Measurements from ENCODE around the gene MYPN.

Gene MYPN

GRCh38 chr10:68118657-68119056 is 9.4 kb downstream of the MYPN start:
- Histone ChIP-seq H3K9ac (ENCODE audit: low read length) (no peak overlapping the region), H3K27me3 (ENCODE audit: control insufficient read depth, insufficient read depth, low read length) (no peaks in the 10 kb centered on the region), H3K4me3 (ENCODE audit: low read length) (no peak overlapping the region), H3K4me1 (ENCODE audit: control insufficient read depth, insufficient read depth, low read length) (no peaks in the 10 kb centered on the region), H3K9me3 (ENCODE audit: control insufficient read depth, low read length) (no peaks in the 10 kb centered on the region), H3K36me3 (ENCODE audit: control insufficient read depth, insufficient read depth, low read length) (no peaks in the 10 kb centered on the region)

- no peaks in the 10 kb centered on the region for H3K27me3 ChIP-seq (ENCODE audit: control insufficient read depth, insufficient read depth, low read length)
- H3K4me3 ChIP-seq (ENCODE audit: low read length), result no peak overlapping the region
- no peaks in the 10 kb centered on the region for H3K36me3 ChIP-seq (ENCODE audit: control insufficient read depth, insufficient read depth, low read length)
- H3K9me3 ChIP-seq (ENCODE audit: control insufficient read depth, low read length), result no peaks in the 10 kb centered on the region
- no peak overlapping the region for H3K9ac ChIP-seq (ENCODE audit: low read length)
- H3K4me1 ChIP-seq (ENCODE audit: control insufficient read depth, insufficient read depth, low read length), result no peaks in the 10 kb centered on the region
Measured at GRCh38 chr10:68121020-68121743, 11.9 kb downstream of the MYPN start.

DNA sequence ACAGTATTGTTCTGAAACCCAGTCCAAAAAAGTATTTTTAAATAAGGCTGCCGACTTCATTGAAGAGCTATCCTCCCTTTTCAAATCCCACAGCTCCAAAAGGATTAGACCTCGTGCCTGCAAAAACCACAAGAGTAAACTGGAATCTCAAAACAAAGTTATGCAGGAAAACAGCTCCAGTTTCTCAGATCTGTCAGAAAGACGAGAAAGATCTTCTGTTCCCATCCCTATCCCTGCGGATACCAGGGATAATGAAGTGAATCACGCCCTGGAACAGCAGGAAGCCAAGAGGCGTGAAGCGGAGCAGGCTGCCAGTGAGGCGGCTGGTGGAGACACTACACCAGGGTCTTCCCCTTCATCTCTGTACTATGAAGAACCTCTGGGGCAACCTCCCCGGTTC is 12.6 kb downstream of the MYPN start:
- Histone ChIP-seq H3K4me1 (ENCODE audit: control insufficient read depth, insufficient read depth, low read length) (no peaks in the 10 kb centered on the region), H3K4me3 (ENCODE audit: low read length) (no peak overlapping the region), H3K27me3 (ENCODE audit: control insufficient read depth, insufficient read depth, low read length) (no peaks in the 10 kb centered on the region), H3K9me3 (ENCODE audit: control insufficient read depth, low read length) (no peaks in the 10 kb centered on the region), H3K9ac (ENCODE audit: low read length) (no peak overlapping the region), H3K36me3 (ENCODE audit: control insufficient read depth, insufficient read depth, low read length) (no peaks in the 10 kb centered on the region)

- no peaks in the 10 kb centered on the region for H3K4me1 ChIP-seq (ENCODE audit: control insufficient read depth, insufficient read depth, low read length)
Measured at GRCh38 chr10:68124718-68125117, 15.4 kb downstream of the MYPN start.

GRCh38 chr10:68125772-68126171 is 16.5 kb downstream of the MYPN start:
- H3K4me1 ChIP-seq (ENCODE audit: control insufficient read depth, insufficient read depth, low read length), result no peaks in the 10 kb centered on the region
- H3K9ac ChIP-seq (ENCODE audit: low read length), result no peak overlapping the region
- no peaks in the 10 kb centered on the region for H3K27me3 ChIP-seq (ENCODE audit: control insufficient read depth, insufficient read depth, low read length)
- H3K36me3 ChIP-seq (ENCODE audit: control insufficient read depth, insufficient read depth, low read length), result no peaks in the 10 kb centered on the region
- no peaks in the 10 kb centered on the region for H3K9me3 ChIP-seq (ENCODE audit: control insufficient read depth, low read length)
- no peak overlapping the region for H3K4me3 ChIP-seq (ENCODE audit: low read length)

More at GRCh38 chr10:68124718-68125117, 15.4 kb downstream of the MYPN start:
- H3K9ac ChIP-seq (ENCODE audit: low read length), result no peak overlapping the region
- H3K9me3 ChIP-seq (ENCODE audit: control insufficient read depth, low read length), result no peaks in the 10 kb centered on the region
- no peak overlapping the region for H3K4me3 ChIP-seq (ENCODE audit: low read length)
- H3K27me3 ChIP-seq (ENCODE audit: control insufficient read depth, insufficient read depth, low read length), result no peaks in the 10 kb centered on the region
- no peaks in the 10 kb centered on the region for H3K36me3 ChIP-seq (ENCODE audit: control insufficient read depth, insufficient read depth, low read length)

DNA sequence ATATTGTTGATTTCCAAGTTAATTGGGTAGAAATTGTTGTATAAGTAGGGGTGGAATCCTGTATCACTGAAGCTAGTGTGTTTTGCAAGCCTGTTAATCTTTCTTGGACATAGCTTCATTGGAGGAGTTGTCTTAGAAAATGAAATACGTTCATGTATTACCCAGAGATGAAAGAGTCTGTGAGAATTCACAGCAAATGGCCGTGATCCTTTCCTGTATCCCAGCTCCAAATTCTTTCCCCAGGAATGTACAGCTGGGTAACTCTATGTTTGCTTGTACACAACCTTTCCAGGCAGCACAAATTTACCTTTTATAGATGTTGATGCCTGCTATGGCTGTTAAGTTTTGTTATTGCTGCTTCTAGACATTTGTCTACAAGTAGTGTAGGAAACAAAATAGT is 18.7 kb downstream of the MYPN start:
- H3K4me3 ChIP-seq (ENCODE audit: low read length), result no peak overlapping the region
- H3K9me3 ChIP-seq (ENCODE audit: control insufficient read depth, low read length), result no peaks in the 10 kb centered on the region
- no peaks in the 10 kb centered on the region for H3K27me3 ChIP-seq (ENCODE audit: control insufficient read depth, insufficient read depth, low read length)
- no peaks in the 10 kb centered on the region for H3K4me1 ChIP-seq (ENCODE audit: control insufficient read depth, insufficient read depth, low read length)
- no peaks in the 10 kb centered on the region for H3K36me3 ChIP-seq (ENCODE audit: control insufficient read depth, insufficient read depth, low read length)
- no peak overlapping the region for H3K9ac ChIP-seq (ENCODE audit: low read length)

DNA sequence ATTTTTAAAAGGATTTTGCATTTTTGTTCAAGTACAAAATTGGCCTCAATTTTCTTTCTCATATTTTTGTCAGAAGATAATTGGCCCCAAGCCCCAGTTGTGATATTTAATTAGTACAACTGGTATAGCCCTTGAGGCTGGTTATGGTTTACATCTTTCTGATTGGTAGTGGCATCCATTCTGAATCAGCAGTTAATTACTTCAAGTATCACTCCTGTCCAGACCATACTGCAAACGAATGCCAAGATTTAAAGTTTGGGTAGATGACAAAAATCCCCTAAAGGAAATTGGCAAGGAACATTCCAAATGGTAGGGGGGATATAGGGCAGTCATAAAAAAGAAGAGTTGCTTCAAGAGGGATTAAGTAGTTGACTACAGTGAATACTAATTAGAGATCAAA is 23.1 kb downstream of the MYPN start:
- peaks cover 20% of the 10 kb centered on the region for H3K4me1 ChIP-seq (ENCODE audit: control insufficient read depth, insufficient read depth, low read length)

GRCh38 chr10:68133523-68133922 is 24.2 kb downstream of the MYPN start:
- Histone ChIP-seq H3K9me3 (ENCODE audit: control insufficient read depth, low read length) (no peaks in the 10 kb centered on the region), H3K36me3 (ENCODE audit: control insufficient read depth, insufficient read depth, low read length) (no peaks in the 10 kb centered on the region), H3K4me1 (ENCODE audit: control insufficient read depth, insufficient read depth, low read length) (peaks cover 20% of the 10 kb centered on the region), H3K4me3 (ENCODE audit: low read length) (no peak overlapping the region), H3K27me3 (ENCODE audit: control insufficient read depth, insufficient read depth, low read length) (no peaks in the 10 kb centered on the region), H3K9ac (ENCODE audit: low read length) (no peak overlapping the region)

More for the DNA sequence above, 23.1 kb downstream of the MYPN start:
- no peaks in the 10 kb centered on the region for H3K9me3 ChIP-seq (ENCODE audit: control insufficient read depth, low read length)
- H3K36me3 ChIP-seq (ENCODE audit: control insufficient read depth, insufficient read depth, low read length), result no peaks in the 10 kb centered on the region
- H3K4me3 ChIP-seq (ENCODE audit: low read length), result no peak overlapping the region
- no peaks in the 10 kb centered on the region for H3K27me3 ChIP-seq (ENCODE audit: control insufficient read depth, insufficient read depth, low read length)
- no peak overlapping the region for H3K9ac ChIP-seq (ENCODE audit: low read length)

DNA sequence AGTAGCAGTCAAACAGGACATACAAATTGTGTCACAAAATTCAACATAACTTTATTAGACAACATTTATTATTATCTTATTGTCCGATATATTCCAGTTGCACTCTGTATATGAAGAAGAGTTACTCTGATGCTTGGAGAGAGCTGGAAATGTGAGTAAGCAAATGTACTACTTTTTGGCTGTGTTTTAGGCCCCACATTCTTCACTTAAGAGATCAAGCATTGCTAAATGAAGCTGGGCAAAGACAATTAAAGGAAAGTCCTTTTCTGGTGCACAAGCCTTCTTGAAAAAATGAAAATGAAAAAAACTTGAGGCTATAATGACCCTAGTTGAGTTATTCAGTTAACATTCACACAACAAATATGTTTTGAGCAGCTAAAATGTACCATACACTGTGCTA is 26.1 kb downstream of the MYPN start:
- no peak overlapping the region for H3K9ac ChIP-seq (ENCODE audit: low read length)
- H3K4me3 ChIP-seq (ENCODE audit: low read length), result no peak overlapping the region
- no peaks in the 10 kb centered on the region for H3K36me3 ChIP-seq (ENCODE audit: control insufficient read depth, insufficient read depth, low read length)
- peaks cover 20% of the 10 kb centered on the region for H3K4me1 ChIP-seq (ENCODE audit: control insufficient read depth, insufficient read depth, low read length)
- no peaks in the 10 kb centered on the region for H3K27me3 ChIP-seq (ENCODE audit: control insufficient read depth, insufficient read depth, low read length)
- no peaks in the 10 kb centered on the region for H3K9me3 ChIP-seq (ENCODE audit: control insufficient read depth, low read length)

- Histone ChIP-seq H3K4me1 (ENCODE audit: control insufficient read depth, insufficient read depth, low read length) (peaks cover 20% of the 10 kb centered on the region), H3K27me3 (ENCODE audit: control insufficient read depth, insufficient read depth, low read length) (no peaks in the 10 kb centered on the region), H3K9ac (ENCODE audit: low read length) (peak overlapping the region; percentile 14), H3K4me3 (ENCODE audit: low read length) (no peak overlapping the region), H3K36me3 (ENCODE audit: control insufficient read depth, insufficient read depth, low read length) (no peaks in the 10 kb centered on the region), H3K9me3 (ENCODE audit: control insufficient read depth, low read length) (no peaks in the 10 kb centered on the region)
Measured at GRCh38 chr10:68135922-68136792, 26.9 kb downstream of the MYPN start.

DNA sequence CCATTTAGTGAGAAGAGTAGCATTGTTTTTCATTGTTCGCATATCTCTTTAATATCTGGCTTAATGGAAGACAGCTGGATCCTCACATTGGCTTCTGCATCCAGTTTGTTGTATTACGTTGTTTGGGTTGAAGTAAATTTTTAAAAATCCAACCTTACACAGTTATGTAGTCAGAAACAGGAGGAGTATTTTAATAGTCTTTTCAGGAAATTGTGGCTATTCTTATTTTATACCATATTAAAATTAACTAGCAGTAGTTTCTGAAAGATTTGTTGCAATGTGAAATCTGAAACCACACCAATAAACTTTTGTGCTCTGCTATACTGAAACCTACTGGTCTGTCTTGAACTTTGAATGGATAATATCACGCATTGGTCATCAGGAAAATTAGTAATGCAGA is 27.9 kb downstream of the MYPN start:
- H3K9me3 ChIP-seq (ENCODE audit: control insufficient read depth, low read length), result no peaks in the 10 kb centered on the region
- no peak overlapping the region for H3K9ac ChIP-seq (ENCODE audit: low read length)
- H3K36me3 ChIP-seq (ENCODE audit: control insufficient read depth, insufficient read depth, low read length), result no peaks in the 10 kb centered on the region
- H3K4me1 ChIP-seq (ENCODE audit: control insufficient read depth, insufficient read depth, low read length), result peaks cover 20% of the 10 kb centered on the region
- H3K27me3 ChIP-seq (ENCODE audit: control insufficient read depth, insufficient read depth, low read length), result no peaks in the 10 kb centered on the region
- no peak overlapping the region for H3K4me3 ChIP-seq (ENCODE audit: low read length)

DNA sequence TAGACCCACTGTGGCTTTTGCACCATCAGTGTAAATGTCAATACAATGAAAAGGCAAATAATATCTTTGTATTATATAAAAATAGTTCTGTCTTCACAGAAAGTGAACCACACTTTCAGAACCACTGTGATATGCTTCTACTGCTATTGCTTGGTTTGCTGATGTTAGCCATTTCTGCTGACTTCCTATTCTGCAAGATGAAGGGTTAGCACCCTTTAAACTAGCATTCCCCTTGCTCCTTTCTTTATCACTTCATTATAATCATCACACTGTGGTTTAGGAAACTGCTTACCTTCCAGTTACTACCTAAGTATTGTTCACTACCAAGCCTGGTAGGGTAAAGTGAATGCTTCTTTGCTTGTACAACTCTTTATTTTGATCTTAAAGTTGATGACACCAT is 29.2 kb downstream of the MYPN start:
- Histone ChIP-seq H3K27me3 (ENCODE audit: control insufficient read depth, insufficient read depth, low read length) (no peaks in the 10 kb centered on the region), H3K36me3 (ENCODE audit: control insufficient read depth, insufficient read depth, low read length) (no peaks in the 10 kb centered on the region), H3K9ac (ENCODE audit: low read length) (no peak overlapping the region), H3K9me3 (ENCODE audit: control insufficient read depth, low read length) (no peaks in the 10 kb centered on the region), H3K4me3 (ENCODE audit: low read length) (no peak overlapping the region), H3K4me1 (ENCODE audit: control insufficient read depth, insufficient read depth, low read length) (peaks cover 16% of the 10 kb centered on the region)
